SK-MEL-5 (cell line): ENCODE results near the gene SVIL. TPM values are rescaled to one million over a fixed set of nuclear protein-coding genes. Genes with fewer than 3 reads are reported as not detected.
"Not testable (repeated sequence)": the region's sequence is repeated elsewhere in the genome, so short reads cannot be mapped to it uniquely, and the experiment has no call there.

Experiments
- DNase-seq: peaks from one replicate; pipeline ENCODE4 v3.0.0-alpha.2; 2016; ENCODE audit warnings: low read depth, low spot score
- in situ Hi-C: cut with HindIII; loops from 2 replicates; pipeline ENCODE4 v1.10.0; 2016; ENCODE audit warnings: low sequenced_read_pairs, high pct_unique_total_duplicates, low pct_unique_long_range_greater_than_20kb
- total RNA-seq: library from RNA; depleted of rRNA; stranded (reverse); fragments of >200 nt; shearing (Covaris generic); gene quantifications from 2 replicates; pipeline ENCODE4 v1.2.3, GENCODE V29; 2014

Gene SVIL
- total RNA-seq, 1 experiment from 2014 or later, result 12.0 TPM

DNA sequence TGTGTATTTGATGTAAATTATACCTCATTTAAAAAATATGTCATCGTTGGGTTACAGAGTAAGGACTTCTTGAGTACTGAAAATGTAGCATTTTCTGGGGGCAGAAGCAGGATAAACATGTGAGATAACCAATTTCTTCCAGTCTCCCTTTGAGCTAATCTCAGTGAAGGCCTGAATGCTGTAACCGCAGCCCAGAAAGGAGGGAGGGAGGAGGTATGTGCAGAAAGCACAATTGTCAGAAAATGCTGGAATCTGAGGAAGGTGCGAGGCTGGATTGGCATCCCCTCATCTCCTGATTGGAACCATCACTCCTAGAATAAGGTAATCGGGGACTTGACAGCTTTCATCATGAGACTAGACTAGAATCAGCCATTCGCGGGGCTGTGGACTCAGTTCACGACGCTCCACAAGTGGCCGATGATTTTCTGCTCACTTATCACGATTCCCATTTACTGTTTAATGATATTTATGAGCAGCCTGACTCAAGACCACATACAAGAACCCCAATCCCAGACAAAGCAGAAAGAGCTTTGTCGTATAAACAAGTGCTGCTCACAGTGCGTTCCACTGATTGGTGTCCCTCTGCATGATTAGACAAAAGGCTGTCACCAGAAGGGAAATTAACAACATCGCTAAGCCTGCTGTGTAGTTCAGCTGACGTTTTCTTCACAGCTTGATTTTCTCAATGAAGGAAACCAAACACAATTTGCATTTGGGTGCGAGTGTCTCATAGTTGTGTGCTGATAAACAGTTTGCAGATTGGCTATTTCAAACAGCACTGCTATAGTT, 93.2 kb downstream of the SVIL start:
- no peak for DNase-seq
- in situ Hi-C loops, result no loop called here

DNA sequence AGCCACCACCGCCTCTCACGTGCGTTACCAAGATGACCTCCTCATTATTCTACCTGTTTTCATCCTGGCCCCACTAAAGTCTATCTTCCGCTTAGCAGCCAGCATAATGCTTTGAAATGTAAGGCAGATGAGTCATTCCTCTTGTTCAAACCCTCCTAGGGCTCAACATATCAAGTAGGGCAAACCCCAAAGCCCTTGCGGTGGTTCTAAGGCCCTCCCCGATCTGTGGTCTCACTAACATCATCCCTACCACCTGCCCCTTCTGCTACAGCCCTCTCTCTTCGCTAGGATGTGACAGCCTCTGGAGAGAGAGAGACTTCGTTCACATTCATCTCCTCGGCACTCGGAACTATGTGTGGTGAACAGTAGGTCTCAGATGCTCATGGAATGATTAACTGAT, 94.8 kb downstream of the SVIL start:
- DNase-seq, result no peak
- in situ Hi-C loops, result no loop called here

DNA sequence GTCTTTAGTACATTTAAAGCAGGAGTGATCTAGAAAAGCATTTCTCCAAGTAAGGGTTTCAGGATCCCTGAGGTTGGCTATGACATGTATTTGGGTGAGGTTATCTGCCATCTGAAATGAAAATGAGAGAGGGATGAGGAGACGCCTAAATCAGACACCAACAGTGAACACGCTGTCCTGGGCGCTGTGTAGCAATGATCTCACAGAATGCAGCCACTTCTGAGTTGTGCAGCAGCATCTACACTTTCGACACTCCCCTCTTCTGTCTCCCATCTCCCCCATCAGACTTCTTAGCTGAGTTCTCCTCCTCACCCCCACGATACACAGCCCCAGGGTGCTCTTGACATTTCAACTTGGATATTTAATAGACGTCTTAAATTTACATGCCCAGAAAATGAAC, 95.4 kb downstream of the SVIL start:
- no peak for DNase-seq
- in situ Hi-C loops, result no loop called here

- DNase-seq, result peak; percentile 71
- in situ Hi-C loops, result no loop called here
Observed at GRCh38 chr10:29537799-29538198, 97.0 kb downstream of the SVIL start.

GRCh38 chr10:29536691-29537090, 98.1 kb downstream of the SVIL start:
- peak; percentile 40 for DNase-seq
- in situ Hi-C loops, result not testable (repeated sequence)

DNA sequence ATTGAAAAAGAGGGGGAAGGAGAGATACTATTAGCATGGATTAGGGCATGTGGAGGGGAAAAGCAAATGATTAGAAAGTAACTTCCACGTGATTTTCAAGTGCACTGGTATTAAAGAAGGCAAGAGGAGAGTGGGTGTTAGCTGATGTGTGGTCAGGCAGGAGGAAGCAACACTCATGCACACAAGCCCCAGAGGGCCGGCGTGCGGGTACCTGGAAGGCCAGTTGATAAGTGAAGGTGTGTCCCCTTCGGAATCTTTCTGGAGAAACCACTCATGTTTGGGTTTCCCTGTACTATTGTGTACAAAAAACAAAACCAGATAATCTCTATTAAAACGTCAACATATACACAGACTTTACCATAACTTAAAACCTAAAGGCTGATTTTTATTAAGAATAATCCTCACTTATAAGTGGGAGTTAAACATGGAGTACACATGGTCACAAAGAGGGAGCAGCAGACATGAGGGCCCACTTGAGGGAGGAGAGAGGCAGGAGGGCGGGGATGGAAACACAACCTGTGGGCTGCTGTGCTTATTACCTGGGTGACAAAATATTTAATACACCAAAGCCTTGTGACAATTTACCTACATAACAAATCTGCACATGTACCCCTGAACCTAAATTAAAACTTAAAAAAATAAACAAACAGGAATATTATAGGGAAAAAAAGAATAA, 98.9 kb downstream of the SVIL start:
- no peak for DNase-seq
- in situ Hi-C loops, result no loop called here

DNA sequence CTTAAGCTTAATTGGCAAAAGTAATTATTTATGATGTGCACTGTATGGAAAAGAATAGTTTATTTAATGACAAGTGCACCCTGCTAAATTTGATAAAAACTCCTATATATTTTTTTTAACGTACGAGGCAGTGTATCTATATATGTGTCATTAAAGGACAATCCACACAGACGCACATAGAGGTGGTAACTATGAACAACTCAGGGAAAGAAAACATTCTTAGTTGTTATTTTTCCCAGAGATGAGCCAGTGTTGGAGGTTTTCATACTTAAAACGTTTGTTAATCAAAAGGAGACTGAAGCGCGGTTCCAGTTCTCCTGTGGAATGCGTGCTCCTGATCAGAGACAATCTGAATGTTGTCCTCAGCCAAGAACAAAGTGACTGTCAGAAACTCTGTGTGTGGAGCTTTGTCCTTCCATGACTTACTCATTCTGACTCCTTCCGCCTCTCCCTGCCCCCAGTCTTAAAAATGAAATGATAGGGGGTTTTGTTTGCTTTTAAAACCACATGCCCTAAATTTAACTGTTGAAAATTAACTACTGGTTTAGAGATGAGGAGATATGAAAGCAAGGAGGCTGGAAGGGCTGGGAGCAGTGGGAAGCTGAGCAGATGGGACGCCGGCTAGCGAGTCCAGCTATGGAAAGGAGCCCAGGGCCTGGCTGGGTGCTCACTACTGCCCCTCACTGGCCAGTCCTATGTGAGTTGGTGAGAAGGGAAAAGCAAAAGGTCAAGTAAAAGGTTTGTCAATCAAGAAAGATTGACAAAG, 99.6 kb downstream of the SVIL start:
- in situ Hi-C loops, result no loop called here
- DNase-seq, result peak; percentile 96

DNA sequence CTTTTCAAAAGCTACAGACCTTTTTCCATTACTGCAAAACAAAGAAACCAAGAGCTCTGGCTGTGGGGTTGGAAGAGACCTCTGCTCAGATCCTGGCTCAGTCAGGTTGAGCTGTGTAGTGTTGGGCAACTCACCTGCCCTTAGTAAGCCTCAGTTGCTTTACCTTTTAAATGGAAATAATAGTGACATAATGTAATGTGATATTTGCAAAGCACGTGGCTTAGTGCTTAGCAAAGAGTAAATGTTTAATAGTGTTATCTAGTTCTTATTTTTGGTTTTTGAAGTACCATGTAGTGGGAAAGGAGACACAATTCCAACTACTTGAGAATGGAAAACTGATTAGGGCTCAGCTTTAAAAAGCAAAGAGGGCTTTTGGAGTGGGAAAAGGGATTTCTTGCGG, 100.2 kb downstream of the SVIL start:
- in situ Hi-C loops, result no loop called here
- DNase-seq, result no peak

DNA sequence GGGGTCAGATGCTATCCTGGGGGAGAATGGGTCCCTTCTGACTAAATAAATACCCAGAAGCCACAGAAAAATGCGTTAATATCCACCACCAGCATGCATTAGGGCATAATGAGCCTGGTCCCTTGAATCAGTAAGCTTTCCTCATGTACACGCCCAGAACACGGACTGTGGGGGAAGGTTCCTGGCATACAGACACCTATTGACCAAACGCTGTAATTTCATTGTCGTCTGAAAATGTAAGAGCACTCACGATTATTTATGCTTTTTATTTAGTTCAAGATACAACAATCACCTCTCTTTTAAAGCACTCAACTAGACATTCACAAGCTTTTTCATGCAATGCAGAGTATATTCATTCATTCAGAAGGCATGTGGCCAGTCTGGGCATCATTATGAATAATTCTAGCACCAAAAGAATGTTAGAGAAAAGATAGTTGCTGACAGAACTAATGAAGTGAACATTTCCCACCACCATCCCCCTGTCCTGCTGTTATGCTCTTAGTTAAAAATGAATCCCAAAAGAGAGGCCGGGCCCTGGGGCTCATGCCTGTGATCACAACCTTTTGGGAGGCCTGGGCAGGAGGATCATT, 101.0 kb downstream of the SVIL start:
- DNase-seq, result peak; percentile 56
- in situ Hi-C loops, result no loop called here

DNA sequence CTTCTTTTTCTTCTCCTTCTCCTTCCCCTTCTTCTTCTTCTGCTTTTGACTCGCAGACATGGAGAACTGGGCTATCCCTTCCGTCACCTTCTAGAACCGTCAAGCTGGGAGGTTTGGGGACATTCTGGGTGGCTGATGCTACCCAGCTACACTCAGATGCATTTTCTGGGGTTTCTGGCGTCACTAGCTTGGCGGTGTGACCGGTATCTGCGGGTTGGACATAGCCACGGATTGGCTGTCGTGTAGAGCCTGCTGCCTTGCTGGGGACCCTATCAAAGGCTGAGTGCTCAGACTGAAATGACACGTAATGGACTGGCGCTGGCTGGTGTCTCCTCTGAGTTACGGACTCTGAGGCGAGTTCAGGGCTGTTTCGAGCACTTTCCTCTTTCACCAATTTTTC, 101.7 kb downstream of the SVIL start:
- no peak for DNase-seq
- in situ Hi-C loops, result no loop called here

DNA sequence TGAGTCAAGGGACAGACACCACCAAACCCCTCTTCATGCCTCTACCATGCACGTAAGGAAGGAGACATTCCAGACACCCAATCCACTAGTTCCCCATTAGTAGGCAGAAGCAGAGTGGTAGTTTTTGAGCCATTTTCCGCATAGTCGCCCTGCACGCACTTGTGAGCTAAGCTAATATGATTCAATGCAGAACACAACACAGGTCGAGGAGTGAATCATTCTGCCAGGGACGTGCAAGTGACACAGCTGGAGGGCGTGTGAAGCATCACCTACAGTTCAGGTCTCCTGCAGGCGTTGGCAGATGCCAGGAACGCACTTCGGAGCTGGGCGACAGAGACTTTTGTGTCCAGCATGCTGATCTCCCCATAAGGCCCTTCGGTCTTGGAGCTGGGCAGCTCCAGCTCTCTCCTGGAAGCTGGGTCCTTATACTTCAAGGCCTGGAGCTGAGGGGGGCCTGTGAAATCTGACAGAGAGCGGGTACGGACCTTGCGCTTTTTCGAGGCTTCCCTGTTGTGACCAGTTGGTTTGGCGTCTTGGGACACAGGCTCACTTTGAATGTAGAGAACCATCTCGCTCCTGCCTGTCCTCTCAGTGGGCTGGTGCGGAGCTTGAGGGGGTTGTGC, 102.4 kb downstream of the SVIL start:
- in situ Hi-C loops, result no loop called here
- no peak for DNase-seq

- DNase-seq, result no peak
- in situ Hi-C loops, result no loop called here
Observed at GRCh38 chr10:29530112-29530976, 104.4 kb downstream of the SVIL start.

DNA sequence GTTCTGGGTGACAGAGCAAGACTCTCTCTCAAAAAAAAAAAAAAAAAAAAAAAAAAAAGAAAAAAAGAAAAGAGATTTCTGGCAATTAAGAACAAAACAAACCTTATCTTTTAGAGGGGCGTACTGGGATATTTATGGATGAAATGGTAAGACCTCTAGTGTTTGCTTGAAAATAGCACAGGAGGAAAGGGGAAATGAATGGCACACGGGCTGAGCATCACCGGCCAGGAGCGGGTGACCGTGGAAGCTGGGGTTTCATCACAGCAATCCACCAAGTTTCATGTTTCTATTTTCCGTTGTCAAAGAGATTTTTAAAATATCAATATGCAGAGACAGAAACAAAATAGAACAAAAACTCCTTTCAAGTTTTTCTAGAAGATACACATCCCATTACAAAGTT, 105.6 kb downstream of the SVIL start:
- no peak for DNase-seq
- in situ Hi-C loops, result no loop called here

DNA sequence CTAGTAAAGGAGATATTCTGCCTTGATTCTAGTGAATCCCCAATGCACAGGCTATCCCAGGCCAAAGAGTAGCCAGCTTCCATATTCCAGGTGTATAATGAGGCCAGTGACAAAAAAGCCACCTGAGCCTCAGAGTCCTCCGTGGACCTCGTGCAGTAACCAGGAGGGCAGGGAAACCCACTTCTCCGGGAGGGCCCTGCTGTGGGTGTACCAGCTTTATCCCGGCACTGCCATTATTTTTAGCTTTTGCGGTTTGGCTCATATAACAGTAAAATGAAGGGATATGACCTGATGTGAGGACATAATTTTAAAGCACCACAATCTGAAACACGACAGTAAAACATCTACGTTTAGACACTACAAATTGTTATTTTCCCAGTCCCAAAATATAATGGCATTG, 109.0 kb downstream of the SVIL start:
- no peak for DNase-seq
- in situ Hi-C loops, result no loop called here

DNA sequence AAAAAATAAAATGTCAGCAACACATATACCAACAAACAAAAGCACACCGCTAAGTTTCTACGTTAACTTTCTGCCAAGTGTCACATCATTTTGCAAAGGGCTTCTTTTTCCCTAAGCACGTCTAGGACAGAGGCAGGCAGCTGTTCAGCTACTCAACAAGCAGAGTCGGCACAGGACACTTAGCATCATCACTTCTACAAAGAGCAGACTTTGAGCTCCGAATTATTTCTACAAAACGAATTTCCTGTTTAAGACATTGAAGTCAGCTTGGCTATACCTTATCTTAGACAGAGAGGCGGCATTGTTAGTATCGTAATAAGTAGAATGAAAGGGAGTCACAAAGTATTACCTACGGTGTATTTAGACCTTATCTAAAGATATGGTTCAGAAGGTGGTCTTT, 110.1 kb downstream of the SVIL start:
- in situ Hi-C loops, result no loop called here
- DNase-seq, result no peak

DNA sequence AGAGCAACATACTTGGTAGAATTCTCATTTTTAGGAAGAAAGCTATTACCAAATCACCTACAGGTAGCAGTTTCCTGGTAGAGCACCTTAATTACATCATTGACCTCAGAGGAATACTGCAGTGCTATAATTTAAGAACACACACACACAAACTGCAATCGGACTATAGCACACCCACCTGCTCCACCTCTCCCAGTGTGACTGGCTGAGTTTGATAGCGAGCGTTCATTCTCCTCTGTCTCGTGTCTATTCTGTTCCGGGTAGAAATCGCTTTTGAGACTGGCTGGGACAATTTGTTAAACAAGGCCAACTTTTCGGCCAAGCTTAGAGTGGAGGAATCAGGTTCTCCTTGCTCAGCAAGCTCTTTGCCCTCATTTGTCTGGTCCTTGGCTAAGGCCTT, 110.5 kb downstream of the SVIL start:
- in situ Hi-C loops, result no loop called here
- no peak for DNase-seq

GRCh38 chr10:29522918-29523317, 111.9 kb downstream of the SVIL start:
- in situ Hi-C loops, result no loop called here
- no peak for DNase-seq
